ENCODE data around the gene PACSIN1. TPM values are rescaled to one million over a fixed set of nuclear protein-coding genes. Genes with fewer than 3 reads are reported as not detected.
A peak's percentile ranks its signal among the peaks of the same experiment; 100 is the strongest.

The PACSIN1 gene
- total and polyA plus RNA-seq, 2 experiments from 2014 or later = 0.05 to 0.37 TPM

- Histone ChIP-seq H3K4me2 (no peak overlapping the region), H3K9me3 (ENCODE audit: low read depth) (no peaks in the 10 kb centered on the region), H3K79me2 (no peaks in the 10 kb centered on the region), H4K20me1 (ENCODE audit: insufficient read depth, poor library complexity, severe bottlenecking) (no peaks in the 10 kb centered on the region), H3K36me3 (replicated peaks; ENCODE audit: insufficient read depth, low read depth) (no peaks in the 10 kb centered on the region), H3K27ac (no peak overlapping the region), H3K27me3 (no peaks in the 10 kb centered on the region), H3K9me2 (replicated peaks; ENCODE audit: insufficient read depth) (no peaks in the 10 kb centered on the region), H3K4me1 (ENCODE audit: insufficient read depth) (peaks cover 12% of the 10 kb centered on the region), H3K4me3 (no peak overlapping the region), H2AFZ (no peak overlapping the region)
- WGBS (ENCODE audit: low lambda C conversion rate, missing lambda C conversion rate) = 92% methylated on average over 8 of the region's 8 CpGs
- TF ChIP-seq EZH2phosphoT487 (IDR thresholded peaks at IDR 0.05; ENCODE audit: low read depth, severe bottlenecking, unreplicated experiment) = no peak
- no peak for TF ChIP-seq EZH2 (IDR thresholded peaks at IDR 0.05; ENCODE audit: borderline replicate concordance)
- TF ChIP-seq CTCF (IDR thresholded peaks at IDR 0.05; ENCODE audit: poor library complexity) = no peak
- no peak for DNase-seq (ENCODE audit: low spot score)
Observed at GRCh38 chr6:34523441-34524206, 57.7 kb downstream of the PACSIN1 start.

GRCh38 chr6:34524499-34524898 lies 58.6 kb downstream of the PACSIN1 start:
- H2AFZ ChIP-seq = no peak overlapping the region

GRCh38 chr6:34524971-34525370 lies 59.1 kb downstream of the PACSIN1 start:
- no peak for DNase-seq (ENCODE audit: low spot score)
- Histone ChIP-seq H3K36me3 (replicated peaks; ENCODE audit: insufficient read depth, low read depth) (no peaks in the 10 kb centered on the region), H3K9me3 (ENCODE audit: low read depth) (no peaks in the 10 kb centered on the region), H3K4me1 (ENCODE audit: insufficient read depth) (peaks cover 12% of the 10 kb centered on the region), H2AFZ (no peak overlapping the region), H3K27ac (peak overlapping the region; percentile 72), H3K9me2 (replicated peaks; ENCODE audit: insufficient read depth) (no peaks in the 10 kb centered on the region), H3K27me3 (no peaks in the 10 kb centered on the region), H3K4me2 (no peak overlapping the region), H3K79me2 (no peaks in the 10 kb centered on the region), H4K20me1 (ENCODE audit: insufficient read depth, poor library complexity, severe bottlenecking) (no peaks in the 10 kb centered on the region), H3K4me3 (no peak overlapping the region)
- TF ChIP-seq CTCF (IDR thresholded peaks at IDR 0.05; ENCODE audit: poor library complexity) (no peak), EZH2phosphoT487 (IDR thresholded peaks at IDR 0.05; ENCODE audit: low read depth, severe bottlenecking, unreplicated experiment) (no peak), EZH2 (IDR thresholded peaks at IDR 0.05; ENCODE audit: borderline replicate concordance) (no peak)
- WGBS (ENCODE audit: low lambda C conversion rate, missing lambda C conversion rate) = 61% methylated on average over 5 of the region's 5 CpGs

More at GRCh38 chr6:34524499-34524898, 58.6 kb downstream of the PACSIN1 start:
- Histone ChIP-seq H3K4me1 (ENCODE audit: insufficient read depth) (peaks cover 12% of the 10 kb centered on the region), H3K9me3 (ENCODE audit: low read depth) (no peaks in the 10 kb centered on the region), H3K27ac (peak overlapping the region; percentile 72), H3K9me2 (replicated peaks; ENCODE audit: insufficient read depth) (no peaks in the 10 kb centered on the region), H3K27me3 (no peaks in the 10 kb centered on the region), H3K4me3 (no peak overlapping the region), H3K79me2 (no peaks in the 10 kb centered on the region), H3K36me3 (replicated peaks; ENCODE audit: insufficient read depth, low read depth) (no peaks in the 10 kb centered on the region), H4K20me1 (ENCODE audit: insufficient read depth, poor library complexity, severe bottlenecking) (no peaks in the 10 kb centered on the region), H3K4me2 (no peak overlapping the region)
- DNase-seq (ENCODE audit: low spot score) = no peak
- no peak for TF ChIP-seq EZH2phosphoT487 (IDR thresholded peaks at IDR 0.05; ENCODE audit: low read depth, severe bottlenecking, unreplicated experiment)
- no peak for TF ChIP-seq CTCF (IDR thresholded peaks at IDR 0.05; ENCODE audit: poor library complexity)
- TF ChIP-seq EZH2 (IDR thresholded peaks at IDR 0.05; ENCODE audit: borderline replicate concordance) = no peak
- 57% methylated on average over 5 of the region's 5 CpGs for WGBS (ENCODE audit: low lambda C conversion rate, missing lambda C conversion rate)

Data from hepatocyte (in vitro differentiated cells).